Measurements from ENCODE around the gene KRTAP10-12.
"Not testable (repeated sequence)": the region's sequence is repeated elsewhere in the genome, so short reads cannot be mapped to it uniquely, and the experiment has no call there.

KRTAP10-12 gene

GRCh38 chr21:44697172-44697810, at the start of gene KRTAP10-12:
Gene KRTAP10-12, plus strand, starts transcription at chr21:44697172. Its CDS starts 30 bp downstream, at chr21:44697202.
- DNase-seq (ENCODE audit: extremely low read depth, low read depth); H3K4me3 ChIP-seq (replicated peaks; ENCODE audit: low read depth, low read length): not testable (repeated sequence)

GRCh38 chr21:44647222-44647552, 49.8 kb upstream of the KRTAP10-12 start:
- TF ChIP-seq CTCF (IDR thresholded peaks at IDR 0.05; ENCODE audit: low read depth, low read length, missing control alignments): no peak
- H3K4me3 ChIP-seq (replicated peaks; ENCODE audit: low read depth, low read length): no peak overlapping the region
- no peak for DNase-seq (ENCODE audit: extremely low read depth, low read depth)

GRCh38 chr21:44648557-44649311, 48.2 kb upstream of the KRTAP10-12 start:
- no peak for DNase-seq (ENCODE audit: extremely low read depth, low read depth)
- H3K4me3 ChIP-seq (replicated peaks; ENCODE audit: low read depth, low read length): no peak overlapping the region
- TF ChIP-seq CTCF (IDR thresholded peaks at IDR 0.05; ENCODE audit: low read depth, low read length, missing control alignments): no peak

- no peak for TF ChIP-seq CTCF (IDR thresholded peaks at IDR 0.05; ENCODE audit: low read depth, low read length, missing control alignments)
- no peak for DNase-seq (ENCODE audit: extremely low read depth, low read depth)
- H3K4me3 ChIP-seq (replicated peaks; ENCODE audit: low read depth, low read length): no peak overlapping the region
Measured at GRCh38 chr21:44649521-44650100, 47.4 kb upstream of the KRTAP10-12 start.

GRCh38 chr21:44650265-44650972, 46.6 kb upstream of the KRTAP10-12 start:
- no peak for TF ChIP-seq CTCF (IDR thresholded peaks at IDR 0.05; ENCODE audit: low read depth, low read length, missing control alignments)
- no peak overlapping the region for H3K4me3 ChIP-seq (replicated peaks; ENCODE audit: low read depth, low read length)
- DNase-seq (ENCODE audit: extremely low read depth, low read depth): no peak

GRCh38 chr21:44650973-44651675, 45.8 kb upstream of the KRTAP10-12 start:
- H3K4me3 ChIP-seq (replicated peaks; ENCODE audit: low read depth, low read length): no peak overlapping the region
- TF ChIP-seq CTCF (IDR thresholded peaks at IDR 0.05; ENCODE audit: low read depth, low read length, missing control alignments): no peak
- DNase-seq (ENCODE audit: extremely low read depth, low read depth): no peak

All from HFF-Myc (cell line).